NB4 (cell line): ENCODE measurements around the gene ZNF512B.
"Not testable (repeated sequence)": the region's sequence is repeated elsewhere in the genome, so short reads cannot be mapped to it uniquely, and the experiment has no call there.

Source experiments
- DNase-seq: peaks from one replicate; pipeline ENCODE4 v3.0.0; 2010; ENCODE audit warnings: low read depth
- H3K4me3 ChIP-seq: one replicate; pipeline ENCODE4 v1.5.1; 2011; ENCODE audit warnings: mild to moderate bottlenecking, low read depth, low read length, moderate library complexity
- MYC ChIP-seq: IDR thresholded peaks from 2 replicates; pipeline ENCODE4 v1.6.1; 2011; ENCODE audit warnings: low read depth, low read length
- POLR2A ChIP-seq: IDR thresholded peaks from 2 replicates; pipeline ENCODE4 v1.6.1; 2011; ENCODE audit warnings: mild to moderate bottlenecking; ENCODE audit not compliant: insufficient read length; ENCODE audit errors: extremely low read depth
- TF ChIP-seq, protein P1 (sequence below): IDR thresholded peaks from one replicate; pipeline ENCODE4 v1.5.1; 2012; ENCODE audit warnings: low read depth, low read length
- TF ChIP-seq, protein P2 (sequence below): IDR thresholded peaks from 2 replicates; pipeline ENCODE4 v1.6.1; 2011; ENCODE audit warnings: low read depth, low read length

The ZNF512B gene, protein sequence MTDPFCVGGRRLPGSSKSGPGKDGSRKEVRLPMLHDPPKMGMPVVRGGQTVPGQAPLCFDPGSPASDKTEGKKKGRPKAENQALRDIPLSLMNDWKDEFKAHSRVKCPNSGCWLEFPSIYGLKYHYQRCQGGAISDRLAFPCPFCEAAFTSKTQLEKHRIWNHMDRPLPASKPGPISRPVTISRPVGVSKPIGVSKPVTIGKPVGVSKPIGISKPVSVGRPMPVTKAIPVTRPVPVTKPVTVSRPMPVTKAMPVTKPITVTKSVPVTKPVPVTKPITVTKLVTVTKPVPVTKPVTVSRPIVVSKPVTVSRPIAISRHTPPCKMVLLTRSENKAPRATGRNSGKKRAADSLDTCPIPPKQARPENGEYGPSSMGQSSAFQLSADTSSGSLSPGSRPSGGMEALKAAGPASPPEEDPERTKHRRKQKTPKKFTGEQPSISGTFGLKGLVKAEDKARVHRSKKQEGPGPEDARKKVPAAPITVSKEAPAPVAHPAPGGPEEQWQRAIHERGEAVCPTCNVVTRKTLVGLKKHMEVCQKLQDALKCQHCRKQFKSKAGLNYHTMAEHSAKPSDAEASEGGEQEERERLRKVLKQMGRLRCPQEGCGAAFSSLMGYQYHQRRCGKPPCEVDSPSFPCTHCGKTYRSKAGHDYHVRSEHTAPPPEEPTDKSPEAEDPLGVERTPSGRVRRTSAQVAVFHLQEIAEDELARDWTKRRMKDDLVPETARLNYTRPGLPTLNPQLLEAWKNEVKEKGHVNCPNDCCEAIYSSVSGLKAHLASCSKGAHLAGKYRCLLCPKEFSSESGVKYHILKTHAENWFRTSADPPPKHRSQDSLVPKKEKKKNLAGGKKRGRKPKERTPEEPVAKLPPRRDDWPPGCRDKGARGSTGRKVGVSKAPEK

DNA sequence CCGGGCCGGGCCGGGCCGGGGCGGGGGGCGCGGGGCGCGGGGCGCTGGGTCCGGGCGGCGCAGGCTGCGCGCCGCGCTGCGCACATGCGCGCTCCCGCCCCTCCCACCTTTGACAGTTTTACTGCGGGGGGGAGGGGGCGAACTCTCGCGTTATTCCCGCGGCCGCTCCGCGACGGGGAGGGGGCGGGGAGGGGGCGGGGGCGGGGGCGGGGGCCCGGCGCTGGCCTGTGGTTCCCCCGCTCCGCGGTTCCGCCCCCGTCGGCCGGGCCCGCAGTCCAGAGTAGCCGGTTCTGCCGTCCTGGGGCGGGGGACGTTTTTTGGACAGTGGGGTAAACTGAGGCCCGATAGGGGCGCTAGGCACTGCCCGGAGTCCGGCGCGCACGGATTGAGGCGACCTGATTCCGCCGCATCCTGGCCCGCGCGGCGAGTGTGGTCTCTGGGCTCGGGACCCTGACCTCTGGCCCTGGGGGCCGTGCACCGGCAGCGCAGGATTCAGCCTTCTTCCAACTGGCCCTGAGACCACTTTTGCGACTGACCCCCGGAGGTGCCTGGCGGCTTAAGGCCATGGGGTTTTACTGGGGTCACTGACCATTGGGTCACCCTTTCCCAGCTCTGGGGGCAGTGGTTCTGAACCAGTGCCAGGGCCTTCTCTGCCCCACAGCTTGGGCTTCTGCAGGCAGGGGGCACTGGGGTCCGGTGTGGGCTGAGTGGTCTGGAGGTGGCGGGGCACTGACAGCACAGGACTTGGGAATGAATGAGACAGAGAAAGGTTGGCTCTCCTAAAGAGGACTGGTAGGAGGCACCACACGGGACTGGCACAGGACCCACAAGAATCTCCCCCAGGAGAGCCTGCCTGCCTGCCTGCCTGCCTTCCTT, at the start of gene ZNF512B:
Gene ZNF512B, minus strand, starts transcription at position 93 of the 876 bp plus-strand sequence. CDS start 1,980 bp downstream, outside the sequence.
- peak; percentile 76 for DNase-seq
- TF ChIP-seq, protein P1, sequence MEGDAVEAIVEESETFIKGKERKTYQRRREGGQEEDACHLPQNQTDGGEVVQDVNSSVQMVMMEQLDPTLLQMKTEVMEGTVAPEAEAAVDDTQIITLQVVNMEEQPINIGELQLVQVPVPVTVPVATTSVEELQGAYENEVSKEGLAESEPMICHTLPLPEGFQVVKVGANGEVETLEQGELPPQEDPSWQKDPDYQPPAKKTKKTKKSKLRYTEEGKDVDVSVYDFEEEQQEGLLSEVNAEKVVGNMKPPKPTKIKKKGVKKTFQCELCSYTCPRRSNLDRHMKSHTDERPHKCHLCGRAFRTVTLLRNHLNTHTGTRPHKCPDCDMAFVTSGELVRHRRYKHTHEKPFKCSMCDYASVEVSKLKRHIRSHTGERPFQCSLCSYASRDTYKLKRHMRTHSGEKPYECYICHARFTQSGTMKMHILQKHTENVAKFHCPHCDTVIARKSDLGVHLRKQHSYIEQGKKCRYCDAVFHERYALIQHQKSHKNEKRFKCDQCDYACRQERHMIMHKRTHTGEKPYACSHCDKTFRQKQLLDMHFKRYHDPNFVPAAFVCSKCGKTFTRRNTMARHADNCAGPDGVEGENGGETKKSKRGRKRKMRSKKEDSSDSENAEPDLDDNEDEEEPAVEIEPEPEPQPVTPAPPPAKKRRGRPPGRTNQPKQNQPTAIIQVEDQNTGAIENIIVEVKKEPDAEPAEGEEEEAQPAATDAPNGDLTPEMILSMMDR: no peak
- peak; percentile 65; the same call in 1 of the 2 replicates for TF ChIP-seq MYC
- TF ChIP-seq, protein P2, sequence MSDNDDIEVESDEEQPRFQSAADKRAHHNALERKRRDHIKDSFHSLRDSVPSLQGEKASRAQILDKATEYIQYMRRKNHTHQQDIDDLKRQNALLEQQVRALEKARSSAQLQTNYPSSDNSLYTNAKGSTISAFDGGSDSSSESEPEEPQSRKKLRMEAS: peak; percentile 82
- peak within 1 kb of the TSS; percentile 52 for H3K4me3 ChIP-seq

DNA sequence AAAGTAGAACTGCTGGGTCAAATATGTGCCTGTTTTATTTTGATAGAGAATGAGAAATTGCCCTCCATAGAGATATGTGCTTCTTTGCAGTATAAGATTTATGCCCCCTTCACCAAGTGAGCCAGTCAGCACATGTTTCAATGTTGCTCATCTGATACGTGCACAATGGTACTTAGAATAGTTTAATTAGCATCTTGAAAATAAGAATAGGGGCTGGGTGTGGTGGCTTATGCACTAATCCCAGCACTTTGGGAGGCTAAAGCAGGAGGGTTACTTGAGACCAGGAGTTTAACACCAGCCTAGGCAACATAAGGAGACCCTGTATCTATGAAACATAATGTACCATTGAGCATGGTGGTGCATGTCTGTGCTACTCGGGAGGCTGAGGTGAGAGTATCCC, 45.9 kb upstream of the ZNF512B start:
- TF ChIP-seq MYC: no peak
- TF ChIP-seq POLR2A: no peak
- TF ChIP-seq, protein P2: no peak
- TF ChIP-seq, protein P1: no peak
- no peak for DNase-seq
- no peak overlapping the region for H3K4me3 ChIP-seq

DNA sequence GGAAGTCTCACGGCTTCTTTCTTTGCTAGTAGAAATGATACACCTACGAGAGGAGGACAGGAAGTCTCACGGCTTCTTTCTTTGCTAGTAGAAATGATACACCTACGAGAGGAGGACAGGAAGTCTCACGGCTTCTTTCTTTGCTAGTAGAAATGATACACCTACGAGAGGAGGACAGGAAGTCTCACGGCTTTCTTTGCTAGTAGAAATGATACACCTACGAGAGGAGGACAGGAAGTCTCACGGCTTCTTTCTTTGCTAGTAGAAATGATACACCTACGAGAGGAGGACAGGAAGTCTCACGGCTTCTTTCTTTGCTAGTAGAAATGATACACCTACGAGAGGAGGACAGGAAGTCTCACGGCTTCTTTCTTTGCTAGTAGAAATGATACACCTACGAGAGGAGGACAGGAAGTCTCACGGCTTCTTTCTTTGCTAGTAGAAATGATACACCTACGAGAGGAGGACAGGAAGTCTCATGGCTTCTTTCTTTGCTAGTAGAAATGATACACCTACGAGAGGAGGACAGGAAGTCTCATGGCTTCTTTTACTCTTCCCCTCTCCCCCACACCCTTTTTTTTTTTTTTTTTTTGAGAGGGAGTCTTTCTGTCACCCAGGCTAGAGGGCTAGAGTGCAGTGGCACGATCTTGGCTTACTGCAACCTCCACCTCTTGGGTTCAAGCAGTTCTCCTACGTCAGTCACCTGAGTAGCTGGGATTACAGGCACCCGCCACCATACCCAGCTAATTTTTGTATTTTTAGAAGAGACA, 42.8 kb upstream of the ZNF512B start:
- not testable (repeated sequence) for H3K4me3 ChIP-seq, DNase-seq

DNA sequence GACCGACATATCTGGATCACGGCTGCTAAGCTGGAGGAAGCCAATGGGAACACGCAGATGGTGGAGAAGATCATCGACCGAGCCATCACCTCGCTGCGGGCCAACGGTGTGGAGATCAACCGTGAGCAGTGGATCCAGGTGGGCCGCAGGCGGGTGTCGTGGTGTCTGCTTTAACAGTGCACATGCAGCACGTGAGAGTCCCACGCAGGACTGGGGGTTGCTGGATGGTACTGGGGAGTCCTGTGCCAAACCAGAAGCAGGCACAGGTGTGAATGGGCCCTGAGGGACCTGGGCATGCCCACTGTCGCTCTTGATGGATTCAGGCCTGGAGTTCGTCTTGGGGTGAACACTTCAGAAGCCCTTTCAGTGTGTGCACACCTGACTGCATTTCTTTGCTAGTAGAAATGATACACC, 41.6 kb upstream of the ZNF512B start:
- TF ChIP-seq, protein P1: no peak
- TF ChIP-seq, protein P2: no peak
- TF ChIP-seq POLR2A: no peak
- no peak for TF ChIP-seq MYC
- no peak for DNase-seq
- no peak overlapping the region for H3K4me3 ChIP-seq

DNA sequence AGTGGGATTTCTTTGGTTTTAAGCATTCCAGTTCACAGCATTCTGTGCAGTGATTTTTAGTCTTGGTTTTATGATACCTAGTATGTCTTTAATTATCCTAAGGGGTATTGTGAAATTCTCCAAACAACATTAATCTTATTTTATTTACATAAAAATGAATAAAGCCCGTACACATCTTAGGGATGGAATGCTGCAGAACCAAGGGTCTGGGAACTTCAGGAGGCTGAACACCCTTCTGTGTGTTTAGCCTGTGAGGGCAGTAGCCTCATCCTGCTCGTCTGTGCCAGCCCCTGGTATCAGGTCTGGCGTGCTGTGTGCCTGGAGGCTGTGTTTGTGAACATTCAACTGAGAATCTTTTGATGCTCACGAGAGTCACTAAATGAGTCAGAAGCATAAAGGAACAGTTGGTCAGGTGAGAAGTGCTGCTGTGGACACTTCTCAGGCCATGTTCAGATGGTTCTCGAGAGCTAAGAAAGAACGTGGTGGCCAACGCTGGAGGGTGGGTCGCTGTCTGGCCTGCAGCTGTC, 41.0 kb upstream of the ZNF512B start:
- H3K4me3 ChIP-seq: no peak overlapping the region
- TF ChIP-seq MYC: no peak
- TF ChIP-seq, protein P1: no peak
- TF ChIP-seq POLR2A: no peak
- TF ChIP-seq, protein P2: no peak
- DNase-seq: no peak
